ENCODE results near the gene FNIP1.
"Not testable (repeated sequence)": the region's sequence is repeated elsewhere in the genome, so short reads cannot be mapped to it uniquely, and the experiment has no call there.

FNIP1 gene

DNA sequence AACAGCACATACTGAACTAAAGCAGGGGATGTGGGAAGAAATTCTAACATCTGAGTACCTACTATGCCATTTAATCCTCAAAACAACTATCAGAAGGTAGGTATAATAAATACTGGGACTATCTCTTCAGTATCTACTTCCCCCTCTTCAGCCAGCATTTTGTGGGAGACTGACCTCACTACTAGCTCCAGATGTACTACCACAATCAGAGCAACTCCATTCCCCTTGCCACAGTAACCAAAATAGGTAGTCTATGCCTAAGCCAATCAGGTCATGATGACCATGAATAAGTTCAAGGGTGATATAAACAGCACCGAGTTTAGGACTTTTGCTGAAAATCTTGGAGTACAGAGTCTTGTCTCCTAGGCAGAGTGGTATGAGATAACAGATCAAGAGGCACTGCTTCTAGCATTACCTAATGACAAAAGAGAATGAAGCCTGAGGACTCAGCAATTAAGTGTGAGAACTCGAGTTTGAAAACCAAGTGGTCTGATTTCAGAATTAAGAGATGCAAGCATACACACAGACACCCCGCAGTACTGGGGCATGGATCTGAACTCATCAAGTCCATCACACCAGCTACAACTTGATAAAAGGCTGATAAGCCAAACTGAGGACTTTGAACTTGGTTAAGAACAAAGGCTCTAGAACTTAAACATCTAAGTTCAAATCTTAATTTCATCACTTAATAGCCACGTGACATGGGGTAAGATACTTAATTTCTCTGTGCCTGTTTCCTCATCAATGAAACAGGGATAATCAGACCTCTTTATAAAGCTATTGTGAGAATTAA, 9.7 kb downstream of the FNIP1 start:
- DNase-seq (ENCODE audit: low spot score), result no peak

GRCh38 chr5:131786036-131786435, 10.8 kb downstream of the FNIP1 start:
- DNase-seq (ENCODE audit: low spot score), result no peak

DNA sequence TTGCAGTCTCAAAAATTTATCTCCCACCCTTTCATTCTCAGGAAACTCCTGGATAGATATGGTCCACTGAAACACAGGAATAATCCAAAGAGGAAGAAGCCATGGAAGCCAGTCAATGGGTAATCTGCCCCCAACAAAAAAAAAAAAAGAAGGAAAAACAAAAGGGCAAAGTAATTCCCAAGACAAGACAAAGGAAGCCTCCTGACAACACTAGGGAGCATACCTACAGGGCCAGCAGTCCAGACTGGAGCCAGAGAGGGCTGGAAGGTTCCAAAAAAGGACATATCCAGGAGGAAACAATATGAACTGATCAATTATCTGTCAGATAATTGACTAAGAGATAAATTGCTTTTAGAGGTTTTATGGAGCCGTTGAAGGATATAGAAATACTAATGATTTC, 12.9 kb downstream of the FNIP1 start:
- DNase-seq (ENCODE audit: low spot score), result peak; percentile 17

- DNase-seq (ENCODE audit: low spot score), result no peak
These were observed 13.5 kb downstream of the FNIP1 start for GRCh38 chr5:131783357-131783756.

DNA sequence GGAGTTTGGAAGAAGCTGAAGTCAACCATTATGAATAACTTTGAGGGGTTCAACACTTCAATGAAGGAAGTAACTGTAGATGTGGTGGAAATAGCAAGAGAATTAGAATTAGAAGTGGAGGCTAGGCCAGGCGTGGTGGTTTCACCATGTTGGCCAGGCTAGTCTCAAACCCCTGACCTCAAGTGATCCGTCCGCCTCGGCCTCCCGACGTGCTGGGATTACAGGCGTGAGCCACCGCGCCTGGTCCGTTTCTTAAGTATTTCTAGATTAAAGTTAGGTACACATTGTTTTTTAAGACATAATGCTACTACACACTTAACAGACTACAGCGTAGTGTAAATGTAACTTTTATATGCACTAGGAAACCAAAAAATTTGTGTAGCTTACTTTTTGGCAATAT, 14.1 kb downstream of the FNIP1 start:
- DNase-seq (ENCODE audit: low spot score), result no peak

GRCh38 chr5:131778141-131778540, 18.7 kb downstream of the FNIP1 start:
- not testable (repeated sequence) for DNase-seq (ENCODE audit: low spot score)

DNA sequence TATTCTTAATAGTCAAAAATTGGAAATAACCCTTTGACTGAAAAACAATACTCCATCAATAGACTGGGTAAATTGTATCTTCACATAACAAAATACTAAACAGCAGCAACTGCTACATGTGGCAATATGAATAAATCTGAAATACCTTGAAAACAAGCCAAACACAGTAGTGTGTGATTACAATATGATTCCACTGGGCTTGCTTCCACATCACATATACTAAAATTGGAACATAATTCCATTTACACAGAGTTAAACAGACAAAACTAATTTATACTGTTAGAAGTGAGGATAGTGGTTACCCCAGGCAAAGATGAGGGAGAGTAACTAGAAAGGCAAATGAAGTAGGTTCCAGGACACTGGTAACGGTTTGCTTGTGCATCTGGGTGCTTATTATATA, 20.4 kb downstream of the FNIP1 start:
- DNase-seq (ENCODE audit: low spot score), result no peak

DNA sequence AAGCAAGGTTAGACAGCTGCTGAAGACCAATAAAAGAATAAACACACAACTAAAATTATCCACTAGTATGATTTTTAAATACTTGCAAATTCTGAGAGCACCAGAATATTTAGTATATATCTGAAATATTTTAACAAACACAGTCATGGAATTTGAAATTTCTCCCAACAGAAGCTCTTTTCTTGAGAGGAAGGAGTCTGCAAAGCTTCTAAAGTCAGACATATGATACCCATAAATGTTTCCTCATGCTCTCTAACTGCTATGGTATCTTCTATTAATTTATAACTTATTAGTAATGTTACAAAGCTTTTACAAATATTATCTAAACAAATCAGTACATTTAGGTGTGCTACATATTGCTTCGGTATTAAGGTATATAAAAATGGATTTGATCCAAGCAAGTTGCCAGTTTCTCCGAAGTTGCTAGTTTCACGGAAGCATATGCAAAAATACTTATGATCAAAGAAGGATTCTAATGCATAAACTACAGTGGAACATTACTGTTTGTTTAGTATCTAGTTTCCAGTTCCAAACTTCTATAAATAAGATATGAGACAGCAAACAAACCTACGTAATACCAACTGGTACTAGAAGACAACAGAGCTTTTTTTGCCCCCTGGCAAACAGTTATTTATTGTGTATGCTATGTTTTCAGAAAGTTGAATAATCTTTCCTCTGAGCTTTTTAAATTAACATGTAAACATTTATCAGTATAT, 22.0 kb downstream of the FNIP1 start:
- DNase-seq (ENCODE audit: low spot score), result no peak

- DNase-seq (ENCODE audit: low spot score), result no peak
These were observed 23.0 kb downstream of the FNIP1 start for GRCh38 chr5:131773805-131774204.

GRCh38 chr5:131771692-131772091, 25.1 kb downstream of the FNIP1 start:
- no peak for DNase-seq (ENCODE audit: low spot score)

DNA sequence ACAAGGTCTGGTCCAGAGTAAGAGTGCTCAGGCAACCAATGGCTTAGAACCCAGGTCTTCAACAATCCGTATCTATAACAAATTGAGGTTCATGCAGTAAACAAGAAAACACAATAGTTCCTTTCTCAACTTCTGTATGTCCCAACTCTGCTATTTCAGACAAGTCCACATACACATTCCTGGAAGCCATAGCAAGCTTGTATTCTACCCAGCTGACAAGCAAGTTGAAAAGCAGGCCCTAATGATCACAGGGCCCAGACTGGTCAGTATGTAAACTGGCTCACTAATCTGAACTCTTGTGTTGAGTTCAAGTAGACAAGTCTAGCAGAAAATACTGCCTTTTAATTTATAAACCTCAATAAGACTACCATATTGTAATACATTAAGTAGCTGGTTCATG, 26.9 kb downstream of the FNIP1 start:
- DNase-seq (ENCODE audit: low spot score), result no peak

- no peak for DNase-seq (ENCODE audit: low spot score)
These were observed 27.5 kb downstream of the FNIP1 start for GRCh38 chr5:131769336-131769735.

DNA sequence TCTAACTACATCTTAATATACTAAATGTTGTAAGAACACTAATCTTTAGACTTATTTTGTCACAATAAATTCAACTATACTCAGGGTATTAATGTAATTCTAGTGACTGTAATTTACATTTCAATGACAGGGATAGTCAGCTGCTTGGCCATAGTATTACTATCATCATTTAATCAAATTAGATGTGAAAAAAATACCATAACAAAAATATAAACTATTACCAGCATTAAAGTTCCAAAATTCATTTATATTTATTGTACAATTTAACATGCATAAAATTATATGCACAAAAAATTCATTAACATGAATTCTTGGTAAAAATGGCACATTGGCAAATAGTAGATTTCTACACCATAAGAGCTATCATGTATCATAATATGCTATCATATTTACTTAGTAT, 28.9 kb downstream of the FNIP1 start:
- no peak for DNase-seq (ENCODE audit: low spot score)

DNA sequence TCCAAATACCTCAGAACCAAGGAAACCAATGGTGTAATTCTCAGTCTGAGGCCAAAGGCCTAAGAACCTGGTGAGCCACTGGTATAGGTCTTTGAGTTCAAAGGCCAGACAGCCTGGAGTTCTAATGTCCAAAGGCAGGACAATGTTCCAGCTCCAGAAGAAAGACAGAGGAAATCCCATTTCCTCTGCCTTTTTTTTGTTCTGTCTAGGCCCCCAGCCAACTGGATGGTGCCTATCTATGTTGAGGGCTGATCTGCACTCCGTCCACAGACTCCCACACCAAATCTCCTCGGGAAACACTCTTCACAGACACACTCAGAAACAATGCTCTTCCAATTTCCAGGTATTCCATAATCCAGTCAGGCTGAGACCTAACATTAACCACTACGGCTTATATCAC, 30.1 kb downstream of the FNIP1 start:
- DNase-seq (ENCODE audit: low spot score), result no peak

GRCh38 chr5:131765261-131765660, 31.6 kb downstream of the FNIP1 start:
- DNase-seq (ENCODE audit: low spot score), result no peak

DNA sequence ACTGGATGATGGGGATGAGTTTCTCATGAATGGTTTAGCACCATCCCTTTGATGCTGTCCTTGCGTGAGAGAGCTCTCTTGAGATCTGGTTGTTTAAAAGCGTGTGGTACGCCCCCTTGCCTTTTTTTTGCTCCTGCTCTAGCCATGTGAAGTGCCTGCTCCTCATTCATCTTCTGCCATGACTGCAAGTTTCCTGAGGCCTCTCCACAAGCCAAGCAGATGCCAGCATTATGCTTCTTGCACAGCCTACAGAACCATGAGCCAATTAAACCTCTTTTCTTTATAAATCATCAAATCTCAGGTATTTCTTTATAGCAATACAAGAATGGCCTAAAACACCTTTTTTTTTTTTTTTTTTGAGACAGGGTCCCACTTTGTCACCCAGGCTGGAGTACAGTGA, 32.8 kb downstream of the FNIP1 start:
- DNase-seq (ENCODE audit: low spot score), result no peak

GRCh38 chr5:131760793-131761192, 36.0 kb downstream of the FNIP1 start:
- DNase-seq (ENCODE audit: low spot score), result no peak

DNA sequence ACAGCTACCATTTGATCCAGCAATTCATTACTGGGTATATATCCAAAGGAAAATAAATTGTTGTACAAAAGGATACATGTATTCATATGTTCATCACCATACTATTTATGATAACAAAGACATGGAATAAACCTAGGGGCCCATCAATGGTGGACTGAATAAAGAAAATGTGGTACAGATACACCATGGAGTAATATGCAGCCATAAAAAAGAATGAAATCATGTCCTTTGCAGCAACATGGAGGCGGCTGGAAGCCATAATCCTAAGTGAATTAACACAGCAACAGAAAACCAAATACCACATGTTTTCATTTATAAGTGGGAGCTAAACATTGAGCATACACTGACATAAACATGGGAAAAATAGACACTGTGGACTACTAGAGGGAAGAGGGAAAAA, 37.1 kb downstream of the FNIP1 start:
- no peak for DNase-seq (ENCODE audit: low spot score)

GRCh38 chr5:131758520-131758900, 38.3 kb downstream of the FNIP1 start:
- no peak for DNase-seq (ENCODE audit: low spot score)

DNA sequence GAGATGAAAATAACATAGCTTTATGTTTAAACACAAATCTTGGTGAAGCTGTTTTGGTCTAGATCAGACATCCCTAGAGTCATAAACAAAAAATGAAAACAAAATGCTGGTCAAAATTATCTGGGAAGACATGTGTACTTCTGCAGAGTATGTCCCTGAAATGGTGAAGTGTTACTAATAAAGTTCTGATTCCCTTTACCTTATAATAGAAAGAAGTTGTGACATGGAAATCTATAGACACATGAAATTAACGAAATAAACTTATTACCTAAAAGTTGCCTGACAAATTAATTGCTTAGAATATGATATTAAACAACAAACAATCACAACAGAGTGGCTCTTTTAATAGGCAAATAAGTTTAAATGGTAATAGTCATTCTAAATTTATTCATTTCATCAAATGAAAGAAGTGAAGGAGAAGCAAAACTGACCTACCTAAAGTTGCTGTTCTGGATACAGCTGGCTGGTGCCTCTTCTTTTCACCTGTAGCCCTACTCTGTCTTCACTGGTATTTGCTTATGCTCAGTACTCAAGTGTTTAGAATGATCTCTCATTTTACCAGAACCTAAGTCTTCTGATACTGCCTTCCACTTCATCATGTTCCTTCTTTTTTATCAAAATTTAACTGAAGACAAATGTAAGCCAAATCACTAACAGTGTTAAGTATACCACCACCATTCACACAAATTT, 38.8 kb downstream of the FNIP1 start:
- no peak for DNase-seq (ENCODE audit: low spot score)

DNA sequence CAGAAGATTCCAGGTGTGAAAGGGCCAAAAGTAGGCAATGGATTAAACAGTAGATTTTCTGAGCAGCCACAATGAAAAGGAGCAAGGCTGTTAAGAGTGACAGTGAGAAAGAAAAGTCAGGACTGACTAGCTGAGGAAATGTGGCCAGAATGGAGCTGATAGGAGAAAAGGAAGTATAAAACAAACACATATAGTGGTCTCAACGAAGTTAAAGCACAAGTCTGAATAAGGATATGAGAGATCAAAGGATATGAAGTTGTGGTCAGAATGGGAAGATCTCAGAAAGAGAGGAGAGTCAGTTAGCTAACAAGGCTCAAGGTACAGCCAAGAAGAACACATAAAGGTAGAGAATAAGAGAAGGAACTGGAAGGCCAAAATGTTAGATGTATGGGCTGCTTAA, 39.9 kb downstream of the FNIP1 start:
- no peak for DNase-seq (ENCODE audit: low spot score)

DNA sequence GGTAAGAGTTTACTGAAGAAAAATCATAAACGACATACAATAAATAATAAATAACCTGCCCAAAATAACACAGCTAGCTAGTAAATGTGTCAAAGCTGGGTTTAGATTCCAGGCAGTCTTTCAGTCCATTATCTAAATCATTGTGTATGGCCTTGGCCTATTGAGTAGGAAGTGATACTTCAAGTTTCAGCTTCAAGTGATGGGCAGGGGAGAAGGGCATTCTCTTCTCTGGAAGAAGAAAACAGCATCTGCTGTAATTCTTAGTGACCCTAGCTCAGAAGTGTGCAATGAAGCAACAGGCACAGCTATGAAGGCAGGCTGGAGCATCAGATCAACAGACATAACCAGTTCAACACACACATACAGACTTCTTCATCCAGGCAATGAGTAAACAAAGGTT, 42.5 kb downstream of the FNIP1 start:
- no peak for DNase-seq (ENCODE audit: low spot score)

DNA sequence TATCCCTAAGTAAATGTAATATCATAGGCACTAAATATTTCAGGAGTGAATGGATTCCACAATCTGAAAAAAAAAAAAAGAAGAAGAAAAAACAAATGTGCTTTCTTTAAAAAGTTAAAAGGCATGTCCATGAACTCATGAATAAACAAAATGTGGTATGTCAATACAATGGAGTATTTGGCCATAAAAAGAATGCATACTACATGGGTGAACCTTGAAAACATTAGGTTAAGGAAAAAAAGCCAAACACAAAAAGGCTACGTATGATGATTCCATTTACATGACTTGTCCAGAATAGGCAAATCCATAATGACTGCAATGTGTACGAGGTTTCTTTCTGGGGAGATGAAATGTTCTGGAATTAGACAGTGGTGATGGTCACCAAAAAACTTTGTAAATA, 45.3 kb downstream of the FNIP1 start:
- DNase-seq (ENCODE audit: low spot score), result no peak
